Measurements from ENCODE around the gene MYRF.

MYRF gene

GRCh38 chr11:61742391-61742790 lies 10.0 kb upstream of the MYRF start:
- DNase-seq, result no peak

GRCh38 chr11:61743486-61744095 lies 8.8 kb upstream of the MYRF start:
- DNase-seq, result no peak

GRCh38 chr11:61744181-61744580 lies 8.3 kb upstream of the MYRF start:
- DNase-seq, result no peak

- no peak for DNase-seq
Measured at GRCh38 chr11:61744609-61745156, 7.8 kb upstream of the MYRF start.

GRCh38 chr11:61745781-61746441 lies 6.5 kb upstream of the MYRF start:
- DNase-seq, result no peak

- no peak for DNase-seq
Measured at GRCh38 chr11:61746442-61747191, 5.8 kb upstream of the MYRF start.

- peak; percentile 38 for DNase-seq
Measured at GRCh38 chr11:61747192-61747966, 5.1 kb upstream of the MYRF start.

- no peak for DNase-seq
Measured at GRCh38 chr11:61747967-61748285, 4.5 kb upstream of the MYRF start.

- DNase-seq, result no peak
Measured at GRCh38 chr11:61749591-61750217, 2.7 kb upstream of the MYRF start.

GRCh38 chr11:61750631-61751273 lies 1.7 kb upstream of the MYRF start:
- DNase-seq, result no peak

GRCh38 chr11:61751384-61751783 lies 1.1 kb upstream of the MYRF start:
- no peak for DNase-seq

- DNase-seq, result no peak
Measured at GRCh38 chr11:61752925-61753521, 587 bp downstream of the MYRF start.

- no peak for DNase-seq
Measured at GRCh38 chr11:61753672-61754071, 1.2 kb downstream of the MYRF start.

- no peak for DNase-seq
Measured at GRCh38 chr11:61754534-61755482, 2.4 kb downstream of the MYRF start.

GRCh38 chr11:61756147-61756451 lies 3.7 kb downstream of the MYRF start:
- no peak for DNase-seq

GRCh38 chr11:61756452-61757212 lies 4.2 kb downstream of the MYRF start:
- peak; percentile 51 for DNase-seq

- DNase-seq, result no peak
Measured at GRCh38 chr11:61757213-61757862, 4.9 kb downstream of the MYRF start.

- DNase-seq, result no peak
Measured at GRCh38 chr11:61760946-61761345, 8.5 kb downstream of the MYRF start.

- no peak for DNase-seq
Measured at GRCh38 chr11:61761440-61762222, 9.2 kb downstream of the MYRF start.
